HL-60 (cell line): ENCODE measurements around the gene IRF2BP2.

Experiments used
- DNase-seq, 2 experiments: peaks; one replicate each; pipeline ENCODE4 v3.0.0-alpha.2; 2010 to 2020; ENCODE audit warnings: low read depth in 1 of 2, low spot score in 1 of 2
- H3K27ac ChIP-seq: fragments of 250-450 bp; sonication (Bioruptor Pico); replicated peaks from 2 replicates; pipeline ENCODE4 v1.5.1; 2020; ENCODE audit warnings: mild to moderate bottlenecking, moderate library complexity
- H3K27me3 ChIP-seq: fragments of 250-450 bp; sonication (Bioruptor Pico); 2 replicates; pipeline ENCODE4 v1.5.1; 2021; ENCODE audit warnings: mild to moderate bottlenecking, moderate library complexity; ENCODE audit not compliant: insufficient read depth, poor library complexity, severe bottlenecking
- H3K4me3 ChIP-seq: replicated peaks from 2 replicates; pipeline ENCODE4 v1.5.1; 2011; ENCODE audit warnings: mild to moderate bottlenecking, control low read depth, low read length; ENCODE audit not compliant: insufficient read depth
- GABPA ChIP-seq: IDR thresholded peaks from 2 replicates; pipeline ENCODE4 v1.6.1; 2012; ENCODE audit warnings: low read depth
- POLR2AphosphoS5 ChIP-seq: IDR thresholded peaks from 2 replicates; pipeline ENCODE4 v1.6.1; 2012; ENCODE audit warnings: low read depth
- SPI1 ChIP-seq: IDR thresholded peaks from 2 replicates; pipeline ENCODE4 v1.6.1; 2012; ENCODE audit warnings: low read depth, mild to moderate bottlenecking, borderline replicate concordance
- TF ChIP-seq, protein P1 (sequence below): IDR thresholded peaks from 2 replicates; pipeline ENCODE4 v1.6.1; 2012; ENCODE audit warnings: low read depth; ENCODE audit not compliant: insufficient replicate concordance
- TF ChIP-seq, protein P2 (sequence below): IDR thresholded peaks from one replicate; pipeline ENCODE4 v1.5.1; 2011; ENCODE audit warnings: low read length, control low read depth, inconsistent platforms; ENCODE audit not compliant: insufficient read depth

The IRF2BP2 gene

DNA sequence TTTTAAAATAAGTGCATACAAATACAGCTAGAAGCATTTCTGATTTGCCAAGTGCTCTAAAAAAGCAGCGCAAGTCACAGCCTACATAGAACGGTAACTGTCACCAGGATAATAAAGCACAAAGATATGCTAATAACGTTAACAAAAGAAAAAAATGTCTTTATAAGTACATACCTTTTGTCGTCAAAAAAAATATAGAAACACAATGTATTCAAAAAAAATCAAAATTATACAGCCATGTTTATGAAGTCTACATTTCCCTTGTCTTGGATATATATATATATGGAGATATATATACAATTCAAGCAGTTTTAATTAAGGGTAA lies 3.2 kb downstream of the IRF2BP2 start:
- Histone ChIP-seq H3K27ac (peak overlapping the region; percentile 99), H3K27me3 (no peaks in the 10 kb centered on the region), H3K4me3 (peak overlapping the region; percentile 56)
- DNase-seq, result peak in 1 of 2 experiments; percentile 26
- no peak for TF ChIP-seq GABPA
- TF ChIP-seq, protein P1, sequence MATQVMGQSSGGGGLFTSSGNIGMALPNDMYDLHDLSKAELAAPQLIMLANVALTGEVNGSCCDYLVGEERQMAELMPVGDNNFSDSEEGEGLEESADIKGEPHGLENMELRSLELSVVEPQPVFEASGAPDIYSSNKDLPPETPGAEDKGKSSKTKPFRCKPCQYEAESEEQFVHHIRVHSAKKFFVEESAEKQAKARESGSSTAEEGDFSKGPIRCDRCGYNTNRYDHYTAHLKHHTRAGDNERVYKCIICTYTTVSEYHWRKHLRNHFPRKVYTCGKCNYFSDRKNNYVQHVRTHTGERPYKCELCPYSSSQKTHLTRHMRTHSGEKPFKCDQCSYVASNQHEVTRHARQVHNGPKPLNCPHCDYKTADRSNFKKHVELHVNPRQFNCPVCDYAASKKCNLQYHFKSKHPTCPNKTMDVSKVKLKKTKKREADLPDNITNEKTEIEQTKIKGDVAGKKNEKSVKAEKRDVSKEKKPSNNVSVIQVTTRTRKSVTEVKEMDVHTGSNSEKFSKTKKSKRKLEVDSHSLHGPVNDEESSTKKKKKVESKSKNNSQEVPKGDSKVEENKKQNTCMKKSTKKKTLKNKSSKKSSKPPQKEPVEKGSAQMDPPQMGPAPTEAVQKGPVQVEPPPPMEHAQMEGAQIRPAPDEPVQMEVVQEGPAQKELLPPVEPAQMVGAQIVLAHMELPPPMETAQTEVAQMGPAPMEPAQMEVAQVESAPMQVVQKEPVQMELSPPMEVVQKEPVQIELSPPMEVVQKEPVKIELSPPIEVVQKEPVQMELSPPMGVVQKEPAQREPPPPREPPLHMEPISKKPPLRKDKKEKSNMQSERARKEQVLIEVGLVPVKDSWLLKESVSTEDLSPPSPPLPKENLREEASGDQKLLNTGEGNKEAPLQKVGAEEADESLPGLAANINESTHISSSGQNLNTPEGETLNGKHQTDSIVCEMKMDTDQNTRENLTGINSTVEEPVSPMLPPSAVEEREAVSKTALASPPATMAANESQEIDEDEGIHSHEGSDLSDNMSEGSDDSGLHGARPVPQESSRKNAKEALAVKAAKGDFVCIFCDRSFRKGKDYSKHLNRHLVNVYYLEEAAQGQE, result no peak
- no peak for TF ChIP-seq POLR2AphosphoS5
- TF ChIP-seq SPI1, result no peak
- TF ChIP-seq, protein P2, sequence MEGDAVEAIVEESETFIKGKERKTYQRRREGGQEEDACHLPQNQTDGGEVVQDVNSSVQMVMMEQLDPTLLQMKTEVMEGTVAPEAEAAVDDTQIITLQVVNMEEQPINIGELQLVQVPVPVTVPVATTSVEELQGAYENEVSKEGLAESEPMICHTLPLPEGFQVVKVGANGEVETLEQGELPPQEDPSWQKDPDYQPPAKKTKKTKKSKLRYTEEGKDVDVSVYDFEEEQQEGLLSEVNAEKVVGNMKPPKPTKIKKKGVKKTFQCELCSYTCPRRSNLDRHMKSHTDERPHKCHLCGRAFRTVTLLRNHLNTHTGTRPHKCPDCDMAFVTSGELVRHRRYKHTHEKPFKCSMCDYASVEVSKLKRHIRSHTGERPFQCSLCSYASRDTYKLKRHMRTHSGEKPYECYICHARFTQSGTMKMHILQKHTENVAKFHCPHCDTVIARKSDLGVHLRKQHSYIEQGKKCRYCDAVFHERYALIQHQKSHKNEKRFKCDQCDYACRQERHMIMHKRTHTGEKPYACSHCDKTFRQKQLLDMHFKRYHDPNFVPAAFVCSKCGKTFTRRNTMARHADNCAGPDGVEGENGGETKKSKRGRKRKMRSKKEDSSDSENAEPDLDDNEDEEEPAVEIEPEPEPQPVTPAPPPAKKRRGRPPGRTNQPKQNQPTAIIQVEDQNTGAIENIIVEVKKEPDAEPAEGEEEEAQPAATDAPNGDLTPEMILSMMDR, result no peak

DNA sequence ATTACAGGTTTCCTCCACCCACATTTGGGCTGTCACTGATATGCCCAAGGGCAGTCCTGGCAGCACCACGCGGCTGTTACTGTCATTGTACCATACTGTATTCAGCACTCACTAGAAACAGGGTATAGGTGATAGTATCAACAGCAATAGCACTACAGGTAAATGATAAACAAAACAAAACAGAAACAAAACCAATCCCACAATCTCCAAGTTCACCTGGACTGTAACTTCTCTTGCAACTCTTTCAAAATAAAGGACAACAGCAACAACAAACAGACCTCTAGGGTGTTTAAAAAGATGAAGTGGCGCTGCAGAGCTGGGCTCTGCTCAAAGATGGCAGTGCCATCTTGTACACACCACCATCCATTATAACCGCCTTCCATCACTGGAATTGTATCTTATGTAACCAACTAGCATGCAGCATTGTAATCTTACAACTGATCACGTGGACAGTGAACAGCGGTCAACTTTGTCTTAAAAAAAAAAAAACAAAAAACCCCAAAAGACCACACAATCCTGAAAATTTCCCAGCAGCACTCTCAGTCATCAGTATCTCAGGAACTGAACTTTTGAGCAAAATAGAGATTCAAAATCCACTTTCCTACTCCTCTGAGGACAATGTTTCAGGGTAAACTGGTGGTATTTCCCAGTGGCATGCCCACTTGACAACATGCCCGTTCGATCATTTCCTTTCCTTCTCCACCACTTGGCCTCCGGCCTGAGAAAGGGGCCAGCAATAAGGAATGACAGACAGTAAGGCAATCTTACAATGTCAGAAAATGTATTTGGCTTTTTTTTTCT lies 3.8 kb downstream of the IRF2BP2 start:
- Histone ChIP-seq H3K4me3 (peak overlapping the region; percentile 56), H3K27ac (peak overlapping the region; percentile 99), H3K27me3 (no peaks in the 10 kb centered on the region)
- peak; percentile 67 to 79 for DNase-seq
- TF ChIP-seq, protein P2, result no peak
- TF ChIP-seq POLR2AphosphoS5, result peak; percentile 87

DNA sequence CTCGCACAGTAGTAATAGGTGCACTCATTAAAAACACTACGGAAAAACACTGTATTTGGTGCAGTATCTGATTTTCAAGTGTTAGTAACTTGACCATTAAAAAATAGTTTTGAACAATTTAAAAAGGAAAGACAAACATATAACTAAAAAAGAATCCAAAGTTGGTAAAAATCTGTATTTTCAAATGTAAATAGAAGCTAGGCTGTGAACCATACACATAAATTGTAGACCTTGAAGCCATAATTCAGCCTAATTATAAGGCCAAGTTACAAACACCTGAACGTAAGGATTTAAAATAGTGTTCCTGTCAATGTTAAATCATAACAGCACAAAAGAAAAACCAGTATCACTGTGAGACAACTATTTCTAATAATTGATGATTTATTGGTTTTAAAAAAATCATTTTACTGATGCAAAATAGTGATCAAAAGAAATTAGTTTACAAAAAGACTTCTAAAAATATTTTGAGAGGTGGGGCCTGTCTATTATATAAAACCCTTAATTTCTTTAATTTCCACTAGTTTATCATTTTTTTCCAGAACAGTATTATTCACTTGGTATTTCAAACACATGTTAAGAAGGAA lies 4.5 kb downstream of the IRF2BP2 start:
- Histone ChIP-seq H3K27me3 (no peaks in the 10 kb centered on the region), H3K27ac (peak overlapping the region; percentile 99), H3K4me3 (peak overlapping the region; percentile 56)
- TF ChIP-seq SPI1, result no peak
- TF ChIP-seq GABPA, result no peak
- TF ChIP-seq, protein P1, result no peak
- no peak; the same call in 1 of the 2 replicates for TF ChIP-seq POLR2AphosphoS5
- TF ChIP-seq, protein P2, result no peak
- peak in 1 of 2 experiments; percentile 11 for DNase-seq
